EL (cell line): ENCODE measurements around the gene GNB3.

ENCODE experiments used
- DNase-seq: peaks from one replicate; pipeline ENCODE4 v3.0.0-alpha.2; 2016

The GNB3 gene

GRCh38 chr12:6824085-6824775 is 16.5 kb upstream of the GNB3 start:
- DNase-seq, result no peak

- peak; percentile 67 for DNase-seq
These were observed 15.8 kb upstream of the GNB3 start for GRCh38 chr12:6824901-6825381.

GRCh38 chr12:6825398-6826124 is 15.2 kb upstream of the GNB3 start:
- peak; percentile 88 for DNase-seq

GRCh38 chr12:6826125-6826733 is 14.5 kb upstream of the GNB3 start:
- no peak for DNase-seq

GRCh38 chr12:6826734-6827436 is 13.8 kb upstream of the GNB3 start:
- no peak for DNase-seq

GRCh38 chr12:6827437-6827911 is 13.3 kb upstream of the GNB3 start:
- DNase-seq, result peak; percentile 89

- peak; percentile 74 for DNase-seq
These were observed 12.5 kb upstream of the GNB3 start, which contains the start of gene P3H3 for GRCh38 chr12:6827982-6828780. TSS of gene P3H3 (plus strand) at chr12:6828407. CDS start at chr12:6828441, 34 bp downstream.

GRCh38 chr12:6828781-6829535 is 11.8 kb upstream of the GNB3 start:
- peak; percentile 32 for DNase-seq

GRCh38 chr12:6829536-6830220 is 11.0 kb upstream of the GNB3 start:
- peak; percentile 62 for DNase-seq

- no peak for DNase-seq
These were observed 10.3 kb upstream of the GNB3 start for GRCh38 chr12:6830286-6830890.

- no peak for DNase-seq
These were observed 9.7 kb upstream of the GNB3 start for GRCh38 chr12:6830999-6831398.

- DNase-seq, result no peak
These were observed 9.2 kb upstream of the GNB3 start for GRCh38 chr12:6831450-6831995.

GRCh38 chr12:6832125-6832524 is 8.6 kb upstream of the GNB3 start:
- no peak for DNase-seq

GRCh38 chr12:6833189-6833890 is 7.4 kb upstream of the GNB3 start:
- DNase-seq, result no peak

- no peak for DNase-seq
These were observed 6.5 kb upstream of the GNB3 start for GRCh38 chr12:6834254-6834653.

GRCh38 chr12:6834873-6835272 is 5.9 kb upstream of the GNB3 start:
- DNase-seq, result no peak

- no peak for DNase-seq
These were observed 3.9 kb upstream of the GNB3 start for GRCh38 chr12:6836851-6837250.

- no peak for DNase-seq
These were observed 3.2 kb upstream of the GNB3 start for GRCh38 chr12:6837370-6838060.

GRCh38 chr12:6838854-6839253 is 1.9 kb upstream of the GNB3 start:
- no peak for DNase-seq
